HG02623 (cell line): ENCODE results near the gene MFSD1.

Experiments used
- ATAC-seq: cut with Tn5 transposase; IDR thresholded peaks from one replicate; pipeline ENCODE4 v1.9.1; 2021; ENCODE audit warnings: moderate library complexity; ENCODE audit not compliant: unreplicated experiment

The MFSD1 gene

DNA sequence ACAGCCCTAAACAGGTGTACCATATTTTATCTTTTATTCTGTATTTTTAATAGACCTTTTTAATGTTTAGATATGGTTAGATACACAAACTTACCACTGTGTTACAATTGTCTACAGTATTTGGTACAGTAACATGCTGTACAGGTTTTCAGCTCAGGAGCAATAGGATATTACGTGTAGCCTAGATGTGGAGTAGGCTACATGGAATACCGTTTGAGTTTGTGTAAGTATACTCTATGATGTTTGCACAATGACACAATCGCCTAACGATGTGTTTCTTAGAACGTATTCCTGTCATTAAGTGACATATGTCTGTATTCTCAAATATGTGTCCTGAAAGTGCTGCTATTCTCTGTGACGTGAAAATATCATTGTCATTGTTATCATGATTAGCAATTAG lies 62.6 kb downstream of the MFSD1 start:
- no peak for ATAC-seq

DNA sequence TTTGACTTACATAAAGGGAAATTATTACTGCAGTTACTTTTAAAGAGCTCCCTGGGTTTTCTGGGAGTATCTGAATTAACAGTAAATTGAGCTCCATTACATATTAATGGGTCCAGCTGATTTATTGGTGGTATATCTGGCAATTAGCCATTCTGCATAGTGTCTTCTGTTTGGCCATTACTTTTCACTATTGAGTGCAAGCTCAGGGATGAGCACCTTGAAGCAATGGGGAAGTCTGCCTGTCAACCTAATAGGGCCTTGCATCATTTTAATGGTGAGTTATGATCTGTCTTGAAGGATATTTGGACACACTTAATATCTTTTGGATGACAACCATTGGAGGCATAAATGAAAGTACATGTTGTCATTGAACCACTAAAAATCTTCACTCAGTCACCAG lies 73.8 kb downstream of the MFSD1 start:
- no peak for ATAC-seq
